Left forelimb (tissue), 1 donor: ENCODE results near the gene GLIS1.

ENCODE experiments used
- DNase-seq: peaks from one replicate; pipeline ENCODE4 v3.0.0-alpha.2; 2018; ENCODE audit warnings: low spot score

The GLIS1 gene

GRCh38 chr1:53717025-53717804, 21.7 kb downstream of the GLIS1 start:
- no peak for DNase-seq

- no peak for DNase-seq
These were observed 22.8 kb downstream of the GLIS1 start for GRCh38 chr1:53716150-53716549.

- DNase-seq, result no peak
These were observed 23.5 kb downstream of the GLIS1 start for GRCh38 chr1:53715478-53715877.

GRCh38 chr1:53712276-53712675, 26.7 kb downstream of the GLIS1 start:
- DNase-seq, result no peak

- DNase-seq, result no peak
These were observed 28.4 kb downstream of the GLIS1 start for GRCh38 chr1:53710584-53710983.

GRCh38 chr1:53708687-53709086, 30.3 kb downstream of the GLIS1 start:
- no peak for DNase-seq

- no peak for DNase-seq
These were observed 32.6 kb downstream of the GLIS1 start for GRCh38 chr1:53706356-53706755.

- DNase-seq, result no peak
These were observed 33.4 kb downstream of the GLIS1 start for GRCh38 chr1:53705446-53706096.

- no peak for DNase-seq
These were observed 34.0 kb downstream of the GLIS1 start for GRCh38 chr1:53704804-53705445.

GRCh38 chr1:53704304-53704703, 34.7 kb downstream of the GLIS1 start:
- DNase-seq, result no peak

- DNase-seq, result no peak
These were observed 35.8 kb downstream of the GLIS1 start for GRCh38 chr1:53703174-53703573.

- no peak for DNase-seq
These were observed 36.6 kb downstream of the GLIS1 start for GRCh38 chr1:53702341-53702740.

GRCh38 chr1:53700776-53701175, 38.2 kb downstream of the GLIS1 start:
- DNase-seq, result no peak

- DNase-seq, result no peak
These were observed 39.0 kb downstream of the GLIS1 start for GRCh38 chr1:53699981-53700380.

- DNase-seq, result no peak
These were observed 40.5 kb downstream of the GLIS1 start for GRCh38 chr1:53698384-53698980.

- DNase-seq, result no peak
These were observed 41.1 kb downstream of the GLIS1 start for GRCh38 chr1:53697721-53698383.

- DNase-seq, result no peak
These were observed 42.0 kb downstream of the GLIS1 start for GRCh38 chr1:53696990-53697389.

- no peak for DNase-seq
These were observed 42.4 kb downstream of the GLIS1 start for GRCh38 chr1:53696571-53696970.

- DNase-seq, result no peak
These were observed 42.9 kb downstream of the GLIS1 start for GRCh38 chr1:53696051-53696450.

- DNase-seq, result no peak
These were observed 43.8 kb downstream of the GLIS1 start for GRCh38 chr1:53695116-53695515.

- no peak for DNase-seq
These were observed 44.3 kb downstream of the GLIS1 start for GRCh38 chr1:53694718-53695091.
